GM21381 (cell line): ENCODE measurements around the gene TICAM1.

Source experiments
- ATAC-seq: cut with Tn5 transposase; IDR thresholded peaks from one replicate; pipeline ENCODE4 v1.9.1; 2021; ENCODE audit warnings: mild to moderate bottlenecking, moderate library complexity; ENCODE audit not compliant: unreplicated experiment

The TICAM1 gene

DNA sequence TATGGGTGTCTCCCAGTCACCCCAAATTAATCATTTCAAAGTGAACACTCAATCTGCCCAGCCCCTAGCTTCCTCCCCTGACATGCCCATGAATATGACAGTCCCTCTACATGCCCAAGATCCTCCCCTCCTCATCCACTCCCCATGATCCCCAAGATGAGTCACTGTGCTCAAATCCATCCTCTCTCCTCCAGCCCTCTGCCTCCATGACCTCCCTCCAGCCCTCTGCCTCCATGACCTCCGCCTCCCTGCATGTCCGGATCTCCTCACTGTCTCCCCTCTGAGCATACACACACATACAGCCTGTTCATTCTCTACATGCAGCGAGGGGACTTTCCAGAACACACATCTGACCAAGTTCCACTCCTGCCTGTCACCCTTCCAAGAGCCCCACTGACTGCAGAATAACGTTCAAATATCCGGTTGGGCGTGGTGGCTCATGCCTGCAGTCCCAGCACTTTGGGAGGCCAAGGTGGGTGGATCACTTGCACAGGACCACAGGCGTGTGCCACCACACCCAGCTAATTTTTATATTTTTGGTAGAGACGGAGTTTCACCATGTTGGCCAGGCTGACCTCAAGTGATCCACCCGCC, 58.4 kb downstream of the TICAM1 start:
- ATAC-seq, result no peak

DNA sequence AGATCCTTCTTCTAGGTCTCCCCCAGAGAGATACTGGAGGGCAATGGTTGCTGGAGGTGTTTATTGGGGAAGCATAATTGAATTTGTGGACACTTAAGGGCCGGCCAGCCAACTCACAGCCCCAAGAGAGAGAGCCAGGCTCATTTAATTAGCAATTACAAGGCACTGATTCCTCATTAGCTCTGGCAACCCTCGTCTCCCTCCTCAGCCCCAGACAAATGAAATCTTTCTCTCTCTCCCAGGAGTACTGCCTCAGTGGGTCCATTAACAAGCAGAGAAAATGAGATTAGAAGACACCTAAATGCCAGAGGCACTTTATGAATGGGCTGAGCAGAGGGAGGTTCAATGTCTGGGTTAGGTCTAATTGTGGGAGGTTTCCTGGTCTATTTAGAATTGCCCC, 58.9 kb downstream of the TICAM1 start:
- ATAC-seq, result no peak

DNA sequence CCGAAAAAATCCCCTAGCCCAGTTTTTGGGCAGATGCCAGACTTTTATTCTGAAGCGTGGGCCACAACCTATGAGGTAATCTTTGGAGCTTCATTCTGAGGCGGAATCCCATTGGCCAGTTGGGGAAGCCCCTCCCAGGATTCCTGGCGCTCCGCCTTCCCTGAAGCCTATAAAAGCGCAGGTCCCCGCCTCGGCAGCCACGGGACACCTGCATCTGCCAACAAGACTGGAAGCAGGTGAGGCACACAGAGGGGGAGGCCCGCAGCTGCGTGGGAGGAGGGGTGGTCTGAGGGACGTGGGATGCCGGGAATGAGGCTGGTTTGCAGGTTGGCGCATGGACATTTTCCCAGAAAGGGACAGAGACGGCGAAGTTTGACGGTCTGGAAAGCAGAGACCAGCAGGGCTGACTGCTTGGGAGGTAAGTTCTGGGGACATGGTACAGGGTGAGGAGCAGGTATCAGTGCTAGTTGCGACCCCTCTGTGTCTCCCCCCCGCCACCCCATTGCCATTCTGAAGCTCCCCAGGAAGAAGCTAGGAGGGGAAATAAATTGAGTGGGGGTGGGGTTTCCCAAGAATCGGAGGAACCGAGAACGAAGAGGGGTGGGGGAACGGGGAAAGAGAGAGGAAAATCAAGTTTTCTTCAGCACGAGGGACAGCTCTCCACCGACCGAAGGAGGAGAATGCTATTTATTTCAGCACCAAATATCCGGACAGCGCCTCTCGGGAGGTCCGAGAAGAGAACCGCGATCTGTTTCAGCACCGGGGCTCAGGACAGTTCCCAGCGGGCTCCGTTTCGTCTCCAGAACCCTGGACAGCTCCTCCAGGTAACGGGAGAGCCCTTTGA, 62.4 kb downstream of the TICAM1 start:
- no peak for ATAC-seq
